OCI-LY3 (cell line): ENCODE measurements around the gene NFIC.

Experiments used
- EZH2phosphoT487 ChIP-seq: fragments of 200-600 bp; shearing (Covaris generic); IDR thresholded peaks from 2 replicates; pipeline ENCODE4 v1.6.1; 2018; ENCODE audit warnings: antibody characterized with exemption, mixed run types, low read depth
- TF ChIP-seq, protein P1 (sequence below): fragments of 200-600, 300-600 bp; sonication (generic); IDR thresholded peaks from 2 replicates; pipeline ENCODE4 v1.5.1; 2014; ENCODE audit warnings: antibody characterized with exemption, low read length, low read depth

DNA sequence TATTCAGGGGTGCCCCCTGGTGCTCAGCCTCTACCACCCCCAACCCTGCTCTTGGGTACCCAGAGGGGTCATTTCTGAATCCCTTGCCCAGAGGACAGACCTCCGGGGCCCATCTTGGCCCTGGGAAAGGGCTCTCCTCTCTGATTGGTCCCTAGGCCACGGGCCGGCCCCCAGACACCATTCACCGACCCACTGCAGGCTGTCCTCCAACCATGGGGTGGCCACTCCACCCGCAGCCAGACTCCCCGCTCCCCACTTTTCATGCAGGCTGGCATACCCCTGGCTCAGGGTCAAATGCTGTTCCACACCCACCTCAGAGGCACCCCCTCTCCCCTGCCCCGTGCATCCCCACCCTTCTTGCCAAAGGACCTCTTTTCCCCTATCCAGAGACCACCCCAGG, 99.2 kb downstream of the NFIC start:
- TF ChIP-seq, protein P1, sequence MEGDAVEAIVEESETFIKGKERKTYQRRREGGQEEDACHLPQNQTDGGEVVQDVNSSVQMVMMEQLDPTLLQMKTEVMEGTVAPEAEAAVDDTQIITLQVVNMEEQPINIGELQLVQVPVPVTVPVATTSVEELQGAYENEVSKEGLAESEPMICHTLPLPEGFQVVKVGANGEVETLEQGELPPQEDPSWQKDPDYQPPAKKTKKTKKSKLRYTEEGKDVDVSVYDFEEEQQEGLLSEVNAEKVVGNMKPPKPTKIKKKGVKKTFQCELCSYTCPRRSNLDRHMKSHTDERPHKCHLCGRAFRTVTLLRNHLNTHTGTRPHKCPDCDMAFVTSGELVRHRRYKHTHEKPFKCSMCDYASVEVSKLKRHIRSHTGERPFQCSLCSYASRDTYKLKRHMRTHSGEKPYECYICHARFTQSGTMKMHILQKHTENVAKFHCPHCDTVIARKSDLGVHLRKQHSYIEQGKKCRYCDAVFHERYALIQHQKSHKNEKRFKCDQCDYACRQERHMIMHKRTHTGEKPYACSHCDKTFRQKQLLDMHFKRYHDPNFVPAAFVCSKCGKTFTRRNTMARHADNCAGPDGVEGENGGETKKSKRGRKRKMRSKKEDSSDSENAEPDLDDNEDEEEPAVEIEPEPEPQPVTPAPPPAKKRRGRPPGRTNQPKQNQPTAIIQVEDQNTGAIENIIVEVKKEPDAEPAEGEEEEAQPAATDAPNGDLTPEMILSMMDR: no peak
- no peak for TF ChIP-seq EZH2phosphoT487
